Occipital lobe (tissue), 2 donors: ENCODE data around the gene MRPL2. TPM values are rescaled to one million over a fixed set of nuclear protein-coding genes. Genes with fewer than 3 reads are reported as not detected.
"Not testable (repeated sequence)": the region's sequence is repeated elsewhere in the genome, so short reads cannot be mapped to it uniquely, and the experiment has no call there.

Experiments
- DNase-seq: peaks from one replicate; lab custom pipeline; 2025; lab: John Stamatoyannopoulos, UW
- total RNA-seq: library from RNA; depleted of rRNA; stranded (reverse); fragments of >200 nt; gene quantifications from one replicate; pipeline ENCODE4 v1.2.3, GENCODE V29; 2014

MRPL2 gene
- total RNA-seq, 1 donor from 2014 or later, result 8.9 TPM

- no peak for DNase-seq
Measured at GRCh38 chr6:43082806-43083655, 23.8 kb upstream of the MRPL2 start.

DNA sequence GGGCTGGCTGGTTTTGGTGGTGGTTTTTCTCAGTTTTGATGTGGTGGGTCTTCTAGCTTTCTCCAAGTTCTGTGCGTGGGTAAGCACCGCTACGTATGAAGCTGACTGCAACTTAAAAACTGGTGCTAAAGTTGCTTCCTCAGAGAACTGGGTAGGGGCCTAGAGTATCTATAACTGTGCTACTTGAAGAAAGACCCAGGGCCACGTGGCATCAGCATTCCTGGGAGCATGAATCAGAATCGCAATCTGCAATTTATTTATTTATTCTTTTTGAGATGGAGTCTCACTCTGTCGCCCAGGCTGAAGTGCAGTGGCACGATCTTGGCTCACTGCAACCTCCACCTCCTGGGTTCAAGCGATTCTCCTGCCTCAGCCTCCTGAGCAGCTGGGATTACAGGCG is 22.7 kb upstream of the MRPL2 start:
- DNase-seq, result not testable (repeated sequence)

DNA sequence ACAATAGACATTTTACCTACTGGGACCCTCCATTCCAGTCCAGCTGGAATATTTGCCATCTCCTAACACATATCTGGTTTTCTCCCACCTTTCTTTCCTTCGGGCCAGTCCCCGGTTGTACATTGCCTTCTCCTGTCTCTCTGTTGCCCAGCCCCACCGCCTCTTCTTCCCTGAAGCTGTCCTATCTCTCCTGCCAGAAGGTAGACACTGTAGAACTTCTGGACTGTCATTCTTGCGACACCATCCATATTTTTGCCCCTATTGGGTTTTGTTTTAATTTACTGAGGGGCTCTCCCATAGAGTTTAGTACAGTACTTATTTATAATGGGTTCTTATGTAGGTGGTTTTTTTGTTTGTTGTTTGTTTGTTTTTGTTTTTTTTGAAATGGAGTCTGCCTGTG is 21.8 kb upstream of the MRPL2 start:
- no peak for DNase-seq

DNA sequence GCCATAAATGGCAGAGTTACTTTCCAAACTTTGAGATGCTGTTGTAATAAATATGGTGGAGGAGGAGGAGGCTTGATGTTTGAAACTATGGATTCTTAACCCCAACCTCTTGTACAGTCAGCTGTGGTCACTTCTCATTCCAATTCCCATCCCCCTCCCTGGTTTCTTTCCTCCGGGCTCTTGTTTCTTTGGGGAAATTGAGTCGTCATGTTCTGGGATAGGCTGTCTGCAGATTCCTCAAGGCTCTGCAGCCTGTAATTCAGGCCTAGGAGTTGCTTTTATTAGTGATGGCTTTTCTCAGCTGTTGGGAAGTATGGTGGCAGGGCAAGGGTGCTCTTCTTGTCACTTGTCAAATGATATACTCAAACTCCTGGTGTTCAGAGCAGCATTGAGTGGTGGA is 19.5 kb upstream of the MRPL2 start:
- no peak for DNase-seq

DNA sequence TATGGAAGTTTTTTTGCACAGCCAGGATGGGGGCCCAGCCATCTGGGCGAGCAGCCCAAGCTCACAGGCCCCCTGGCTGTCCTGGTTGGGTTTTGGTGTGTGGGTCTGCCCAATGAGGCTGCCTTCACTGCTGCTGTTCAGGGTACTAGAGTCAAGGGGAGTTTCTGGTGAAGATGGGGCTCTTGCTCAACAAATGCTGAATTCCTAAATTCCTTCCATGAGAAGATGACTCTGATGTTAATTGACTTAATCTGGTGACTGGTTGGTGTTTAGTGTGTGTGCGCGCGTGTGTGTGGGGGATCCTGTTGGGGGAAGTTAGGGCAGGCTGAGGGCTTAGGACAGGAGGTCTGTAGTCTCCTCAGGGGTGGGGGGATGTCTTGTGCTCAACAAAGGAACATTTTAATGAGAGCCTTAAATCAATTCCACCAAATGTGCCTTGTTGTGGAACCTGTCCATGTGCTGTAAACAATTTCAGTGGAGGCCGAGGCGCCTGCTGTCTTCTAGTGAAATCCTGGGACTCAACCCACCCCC is 18.8 kb upstream of the MRPL2 start:
- DNase-seq, result no peak

DNA sequence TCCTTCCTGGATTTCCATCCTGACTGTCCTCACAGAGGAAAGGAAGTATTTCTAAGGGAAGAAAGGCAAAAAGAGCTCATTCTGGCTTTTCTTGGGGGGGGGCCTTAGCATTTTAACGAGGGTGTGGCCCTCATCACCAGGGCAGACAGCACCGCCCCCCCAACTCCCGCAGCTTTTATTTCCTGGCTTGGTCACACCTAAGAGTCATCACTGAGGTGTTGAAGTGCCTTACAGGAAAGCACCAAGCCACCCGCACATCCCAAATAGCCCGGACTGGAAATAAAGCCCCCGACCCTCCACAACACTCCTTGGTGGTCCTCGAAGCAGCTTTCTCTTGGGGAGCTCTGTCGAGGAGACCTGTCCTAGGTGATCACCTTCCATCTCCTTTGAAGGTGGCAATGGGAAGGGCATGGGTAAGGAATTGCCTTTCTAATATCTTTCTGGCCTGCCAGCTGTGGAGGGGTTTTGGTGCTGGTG is 18.1 kb upstream of the MRPL2 start:
- DNase-seq, result no peak

DNA sequence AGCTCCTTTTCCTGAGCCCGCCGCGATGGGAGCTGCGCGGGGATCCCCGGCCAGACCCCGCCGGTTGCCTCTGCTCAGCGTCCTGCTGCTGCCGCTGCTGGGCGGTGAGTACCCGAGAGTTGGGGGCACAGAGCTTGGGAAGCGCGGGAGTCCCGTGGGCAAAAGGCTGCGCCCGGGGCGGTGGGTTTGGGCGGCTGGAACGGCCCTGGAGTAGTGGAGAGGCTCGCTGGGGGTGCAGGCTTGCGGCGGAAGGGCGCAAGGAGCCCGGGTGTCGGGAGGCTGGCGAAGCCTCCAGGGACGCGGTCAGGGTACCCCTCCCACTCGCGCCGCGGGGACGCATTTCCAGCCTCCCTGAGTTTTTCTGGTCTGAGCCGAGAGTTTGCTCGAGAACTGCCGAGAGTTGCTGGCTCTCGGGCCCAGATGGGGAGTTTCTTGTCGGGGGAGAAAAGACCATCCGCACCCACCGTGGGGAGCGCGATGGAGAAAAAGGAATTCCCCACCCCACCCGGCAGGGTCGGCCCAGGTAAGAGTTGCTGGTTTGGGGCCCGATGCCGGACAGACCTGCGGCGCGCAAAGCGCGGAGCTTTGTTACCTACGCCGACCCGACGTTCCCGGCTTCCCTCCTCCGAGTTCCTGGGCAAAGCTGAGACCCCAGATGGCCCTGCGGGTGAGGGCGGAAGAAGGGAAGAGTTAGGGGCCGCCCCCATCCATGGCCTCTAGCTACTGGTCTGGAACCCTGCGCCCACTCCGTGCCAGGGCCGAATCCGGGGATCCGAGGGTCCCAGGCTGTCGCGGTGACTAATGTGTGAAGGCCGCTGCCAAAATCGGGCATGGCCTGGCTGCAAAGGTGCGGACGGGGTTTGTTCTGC is 17.5 kb upstream of the MRPL2 start:
- DNase-seq, result no peak

DNA sequence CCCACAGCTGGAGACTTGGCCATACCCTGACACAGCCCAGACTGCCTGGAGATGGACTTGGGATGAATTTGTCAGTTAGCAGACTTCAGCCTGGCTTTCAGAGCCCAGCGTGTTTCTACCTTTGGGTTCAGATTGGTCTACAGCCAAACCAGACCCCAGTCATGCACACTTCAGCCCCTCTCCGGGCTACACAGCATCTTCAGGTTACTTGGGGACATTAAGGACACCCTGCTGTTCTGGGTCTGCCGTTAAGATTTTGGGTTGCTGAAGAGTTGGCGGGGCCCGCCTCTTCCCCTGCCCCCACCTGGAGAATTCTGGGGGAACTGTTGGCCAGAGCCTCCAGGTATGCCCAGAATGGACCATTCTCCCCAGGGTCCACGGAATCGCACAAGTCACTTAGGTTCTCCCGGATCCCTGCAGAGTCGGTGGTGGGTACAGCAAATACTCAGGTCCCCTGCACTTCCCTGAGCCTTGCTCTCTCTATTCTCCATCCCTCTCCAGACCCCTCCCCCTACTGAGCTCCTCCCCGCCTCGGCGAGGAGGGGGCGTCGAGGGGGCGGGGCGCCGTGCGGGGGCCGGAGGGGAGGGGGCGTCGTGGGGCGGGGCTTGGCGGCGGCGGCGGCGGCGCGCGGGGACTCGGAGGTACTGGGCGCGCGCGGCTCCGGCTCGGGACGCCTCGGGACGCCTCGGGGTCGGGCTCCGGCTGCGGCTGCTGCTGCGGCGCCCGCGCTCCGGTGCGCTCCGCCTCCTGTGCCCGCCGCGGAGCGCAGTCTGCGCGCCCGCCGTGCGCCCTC is 16.6 kb upstream of the MRPL2 start, which contains the start of gene PTK7:
Gene PTK7, plus strand, starts transcription at position 645 of the 794 bp plus-strand sequence. CDS start 175 bp downstream, outside the sequence.
- DNase-seq, result no peak

DNA sequence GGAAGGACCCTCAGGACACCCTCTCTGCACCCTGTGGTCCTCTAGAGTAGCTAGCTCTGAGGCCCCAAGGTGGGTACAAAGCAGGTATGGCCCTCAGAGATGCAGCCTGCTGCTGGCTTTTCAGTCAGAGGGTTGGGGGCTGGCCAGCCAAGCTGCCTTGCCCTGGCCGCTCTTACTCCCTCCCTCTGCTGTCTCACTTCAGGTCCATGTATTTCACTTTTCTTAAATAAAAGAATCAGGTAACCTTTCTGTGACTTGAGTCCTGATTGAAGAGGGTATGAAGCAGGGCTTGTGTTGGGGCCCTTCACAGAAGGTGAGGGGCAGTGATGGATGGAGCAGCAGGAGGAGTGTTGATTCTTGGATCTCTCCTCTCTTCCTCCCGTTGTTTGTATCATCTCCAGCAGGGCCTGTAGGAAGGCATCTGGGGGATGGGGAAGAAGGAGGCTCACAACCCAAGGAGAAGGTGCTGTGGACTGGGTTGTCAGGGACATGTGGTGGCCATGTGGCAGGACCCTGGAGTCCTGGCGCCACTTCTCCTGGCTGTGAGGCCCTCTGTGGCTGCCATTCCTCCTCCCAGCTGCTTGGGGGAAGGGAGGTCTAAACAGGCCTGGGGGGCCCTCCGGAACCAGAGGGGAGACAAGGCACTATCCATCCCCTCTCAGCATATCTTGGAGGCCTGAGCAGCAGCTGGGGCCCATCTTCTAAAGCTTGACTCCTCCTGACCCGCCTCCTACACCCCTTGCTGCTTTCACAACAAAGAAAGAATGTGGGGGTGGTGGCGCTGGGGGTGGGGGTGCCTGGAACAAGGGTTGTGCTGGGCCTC is 15.8 kb upstream of the MRPL2 start:
- DNase-seq, result no peak

DNA sequence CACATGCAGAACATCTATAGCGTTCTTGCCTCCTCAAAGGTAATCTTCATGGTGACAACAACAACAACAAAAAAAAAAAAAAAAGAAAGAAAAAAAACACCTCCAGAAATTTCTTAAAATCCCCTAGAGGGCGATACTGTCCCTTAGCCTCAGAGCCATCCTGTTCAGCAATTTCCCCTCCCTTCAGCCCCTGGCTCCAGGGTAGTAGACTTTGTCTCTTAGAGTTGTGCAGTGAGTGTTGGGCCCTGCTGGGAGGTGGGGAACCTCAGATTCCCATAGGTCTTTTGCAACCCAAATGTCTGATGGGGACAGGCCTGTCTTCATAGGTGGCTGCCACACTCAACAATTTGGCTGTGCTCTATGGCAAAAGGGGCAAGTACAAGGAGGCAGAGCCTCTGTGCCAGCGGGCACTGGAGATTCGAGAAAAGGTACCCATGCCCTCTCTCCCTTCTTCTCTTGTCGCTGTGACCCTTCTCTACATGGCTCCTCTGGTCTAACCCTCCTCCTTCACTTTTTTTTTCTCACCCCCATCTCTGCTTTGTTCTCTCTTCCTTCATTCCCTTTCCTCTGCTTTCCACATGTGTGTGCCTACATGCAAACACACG is 10.9 kb upstream of the MRPL2 start:
- DNase-seq, result no peak

- no peak for DNase-seq
Measured at GRCh38 chr6:43062818-43063217, 3.6 kb upstream of the MRPL2 start.

- no peak for DNase-seq
Measured at GRCh38 chr6:43061861-43062260, 2.6 kb upstream of the MRPL2 start.

DNA sequence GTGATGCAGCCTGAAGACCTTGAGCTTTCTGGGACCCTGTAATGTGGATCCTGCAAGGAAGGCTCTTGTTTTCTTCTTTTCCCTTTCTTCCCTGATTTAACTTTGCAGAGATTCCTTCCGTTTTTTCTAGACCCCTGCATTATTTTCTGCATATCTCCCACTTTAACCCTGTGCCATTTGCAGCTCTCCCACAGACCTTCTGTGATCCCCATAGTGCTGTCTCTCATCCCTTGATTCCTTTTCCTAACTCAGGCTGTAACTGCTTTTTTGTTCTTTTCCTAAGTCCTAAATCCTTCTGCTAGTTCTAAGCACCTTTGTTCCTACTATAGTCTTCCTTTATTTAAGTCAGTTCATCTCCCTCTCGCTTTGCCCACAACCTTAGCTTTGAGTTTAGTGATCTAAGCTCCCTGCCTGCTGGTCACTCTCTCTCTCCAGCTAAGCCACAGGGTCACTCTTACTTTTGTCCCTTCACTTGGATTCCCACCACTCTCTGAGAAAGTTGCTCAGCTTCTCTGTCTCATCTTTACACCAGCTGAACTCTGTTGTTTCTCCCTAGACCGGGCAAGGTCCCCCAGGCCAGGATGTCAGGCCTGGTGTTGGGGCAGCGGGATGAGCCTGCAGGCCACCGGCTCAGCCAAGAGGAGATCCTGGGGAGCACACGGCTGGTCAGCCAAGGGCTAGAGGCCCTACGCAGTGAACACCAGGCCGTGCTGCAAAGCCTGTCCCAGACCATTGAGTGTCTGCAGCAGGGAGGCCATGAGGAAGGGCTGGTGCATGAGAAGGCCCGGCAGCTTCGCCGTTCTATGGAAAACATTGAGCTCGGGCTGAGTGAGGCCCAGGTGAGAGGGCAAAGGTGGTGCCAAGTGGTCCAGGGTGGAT is 1.8 kb upstream of the MRPL2 start:
- DNase-seq, result no peak

GRCh38 chr6:43060034-43060754 is 960 bp upstream of the MRPL2 start:
- no peak for DNase-seq

DNA sequence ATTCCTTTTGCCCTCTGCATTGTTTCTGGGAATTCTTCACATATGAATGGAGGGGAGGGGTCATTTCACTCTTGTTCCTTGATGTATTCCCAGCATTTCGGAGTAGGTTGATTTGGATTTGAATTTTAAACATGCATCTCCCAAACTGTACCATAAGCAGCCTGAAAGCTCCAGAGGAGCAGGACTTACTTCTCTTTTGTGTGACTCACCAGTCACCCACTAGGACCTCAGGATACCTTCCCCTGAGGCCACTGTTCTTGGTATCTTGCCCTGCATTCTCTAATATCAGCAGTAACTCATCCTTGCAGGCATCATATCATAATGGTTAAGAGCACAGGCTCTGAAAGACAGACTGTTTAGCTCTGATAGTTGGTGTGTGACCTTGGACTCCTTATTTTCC is 703 bp downstream of the MRPL2 start:
- no peak for DNase-seq

DNA sequence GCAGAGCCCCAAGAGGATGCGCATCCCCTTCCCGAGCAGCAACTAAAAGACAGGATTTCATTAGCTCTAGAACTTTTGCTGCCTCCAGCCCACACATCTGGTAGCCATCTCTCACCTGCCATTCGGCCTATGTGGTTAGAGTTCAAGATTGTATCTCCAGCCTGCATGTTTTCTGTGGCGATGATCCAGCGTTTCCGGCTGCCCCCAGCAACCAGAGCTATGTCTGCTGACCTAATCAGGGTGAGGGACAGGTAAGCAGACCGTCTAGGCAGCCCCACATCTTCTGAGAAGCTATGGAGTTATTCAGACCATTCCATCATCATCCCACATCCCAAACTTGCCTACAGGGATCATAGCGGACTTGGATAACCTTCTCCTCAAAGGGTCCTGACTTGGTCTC is 3.3 kb downstream of the MRPL2 start:
- no peak for DNase-seq

DNA sequence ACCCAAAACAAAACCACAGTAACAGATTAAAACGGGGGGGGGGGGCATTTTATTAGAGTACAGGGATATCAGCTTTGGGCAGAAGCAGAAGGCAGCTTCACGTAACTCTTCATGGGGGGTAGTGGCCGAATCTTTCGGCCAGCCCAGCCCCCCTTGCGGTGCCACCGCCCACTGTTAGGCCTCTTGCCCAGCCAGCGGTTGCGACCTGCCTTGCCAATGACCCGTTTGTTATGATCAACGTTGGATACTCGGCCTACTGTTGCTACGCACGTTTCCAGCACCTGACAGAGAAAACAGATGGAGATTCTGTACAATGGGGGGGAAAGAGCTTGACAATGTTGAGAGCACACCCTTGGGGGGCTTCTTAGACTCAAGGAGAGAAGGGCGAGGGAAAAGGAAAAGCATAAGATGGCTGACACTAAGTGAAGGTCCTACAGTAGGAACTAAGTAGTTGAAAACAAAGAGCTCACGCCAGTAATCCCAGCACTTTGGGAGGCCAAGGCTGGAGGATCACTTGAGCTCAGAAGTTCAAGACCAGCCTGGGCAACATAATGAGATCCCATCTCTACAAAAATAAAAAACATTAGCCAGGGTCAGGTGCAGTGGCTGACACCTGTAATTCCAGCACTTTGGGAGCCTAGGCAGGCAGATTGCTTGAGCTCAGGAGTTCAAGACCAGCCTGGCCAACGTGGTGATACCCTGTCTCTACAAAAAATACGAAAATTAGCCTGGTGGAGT is 4.9 kb downstream of the MRPL2 start:
- no peak for DNase-seq
